Skeletal muscle satellite cell (primary cell): ENCODE results near the gene CENPE.
A peak's percentile ranks its signal among the peaks of the same experiment; 100 is the strongest.

Experiments used
- H3K27me3 ChIP-seq: 2 replicates; pipeline ENCODE4 v1.7.0; 2013; ENCODE audit warnings: low read length; ENCODE audit not compliant: control insufficient read depth, insufficient read depth
- H3K36me3 ChIP-seq: 2 replicates; pipeline ENCODE4 v1.7.0; 2013; ENCODE audit warnings: mild to moderate bottlenecking, control low read depth, low read length; ENCODE audit not compliant: insufficient read depth
- H3K4me1 ChIP-seq: 2 replicates; pipeline ENCODE4 v1.7.0; 2013; ENCODE audit warnings: low read length; ENCODE audit not compliant: control insufficient read depth, insufficient read depth
- H3K4me2 ChIP-seq: 2 replicates; pipeline ENCODE4 v1.7.0; 2013; ENCODE audit warnings: mild to moderate bottlenecking, low read length
- H3K4me3 ChIP-seq: 2 replicates; pipeline ENCODE4 v1.7.0; 2013; ENCODE audit warnings: low read length
- H3K9ac ChIP-seq: 2 replicates; pipeline ENCODE4 v1.7.0; 2013; ENCODE audit warnings: mild to moderate bottlenecking, low read depth, low read length, moderate library complexity
- H3K9me3 ChIP-seq: replicated peaks from 2 replicates; pipeline ENCODE4 v1.7.0; 2013; ENCODE audit warnings: mild to moderate bottlenecking, control low read depth, low read length

The CENPE gene

GRCh38 chr4:103074744-103075434, 123.3 kb downstream of the CENPE start:
- H3K9me3 ChIP-seq = no peaks in the 10 kb centered on the region
- H3K27me3 ChIP-seq = no peaks in the 10 kb centered on the region
- H3K4me2 ChIP-seq = peak overlapping the region; percentile 93
- H3K36me3 ChIP-seq = no peaks in the 10 kb centered on the region
- peak overlapping the region; percentile 96 for H3K4me3 ChIP-seq
- peak overlapping the region; percentile 95 for H3K9ac ChIP-seq
- H3K4me1 ChIP-seq = peaks cover 20% of the 10 kb centered on the region

- H3K27me3 ChIP-seq = no peaks in the 10 kb centered on the region
- peaks cover 20% of the 10 kb centered on the region for H3K4me1 ChIP-seq
- H3K9ac ChIP-seq = no peak overlapping the region
- H3K4me3 ChIP-seq = no peak overlapping the region
- H3K9me3 ChIP-seq = no peaks in the 10 kb centered on the region
- peak overlapping the region; percentile 93 for H3K4me2 ChIP-seq
- H3K36me3 ChIP-seq = no peaks in the 10 kb centered on the region
Measured at GRCh38 chr4:103073792-103074438, 124.2 kb downstream of the CENPE start.

- peaks cover 14% of the 10 kb centered on the region for H3K4me1 ChIP-seq
Measured at GRCh38 chr4:103067841-103068547, 130.1 kb downstream of the CENPE start.

GRCh38 chr4:103060453-103061148, 137.5 kb downstream of the CENPE start:
- no peak overlapping the region for H3K4me3 ChIP-seq
- no peak overlapping the region for H3K4me2 ChIP-seq
- H3K27me3 ChIP-seq = no peaks in the 10 kb centered on the region
- no peaks in the 10 kb centered on the region for H3K9me3 ChIP-seq
- no peaks in the 10 kb centered on the region for H3K36me3 ChIP-seq
- H3K9ac ChIP-seq = no peak overlapping the region
- H3K4me1 ChIP-seq = no peaks in the 10 kb centered on the region

More at GRCh38 chr4:103067841-103068547, 130.1 kb downstream of the CENPE start:
- Histone ChIP-seq H3K9ac (no peak overlapping the region), H3K4me2 (no peak overlapping the region), H3K9me3 (no peaks in the 10 kb centered on the region), H3K27me3 (no peaks in the 10 kb centered on the region), H3K36me3 (no peaks in the 10 kb centered on the region), H3K4me3 (no peak overlapping the region)
